MCF 10A (cell line): Measurements from ENCODE around the gene OLIG2. TPM values are rescaled to one million over a fixed set of nuclear protein-coding genes. Genes with fewer than 3 reads are reported as not detected.

Source experiments
- BruUV-seq: library from RNA; stranded (reverse); fragments of 400-500 nt; replicated peaks from 2 replicates; lab custom pipeline; 2021; lab: Mats Ljungman, UMichigan
- CTCF ChIA-PET: fragments of 300-600 bp; sonication (Branson Sonifier 250); formaldehyde crosslinking; extraction: SDS; loops from one replicate; lab custom pipeline; 2021; ENCODE audit warnings: antibody characterized with exemption, inconsistent platforms; lab: Yijun Ruan, JAX
- POLR2A ChIA-PET: fragments of 300-600, 350-650 bp; sonication (Branson Sonifier 250); formaldehyde crosslinking; extraction: SDS; loops from one replicate; lab custom pipeline; 2020; ENCODE audit warnings: antibody characterized with exemption, inconsistent platforms; lab: Yijun Ruan, JAX
- DNase-seq: peaks from one replicate; pipeline ENCODE4 v3.0.0-alpha.2; 2018; ENCODE audit not compliant: unreplicated experiment
- H3K27ac Mint-ChIP-seq: one replicate; pipeline ENCODE4 v1.8.0; 2022; ENCODE audit warnings: mild to moderate bottlenecking, low read depth, mixed read lengths; ENCODE audit not compliant: unreplicated experiment
- H3K27me3 Mint-ChIP-seq: one replicate; pipeline ENCODE4 v1.8.0; 2022; ENCODE audit warnings: mixed read lengths; ENCODE audit not compliant: insufficient read depth, unreplicated experiment
- H3K36me3 Mint-ChIP-seq: one replicate; pipeline ENCODE4 v1.8.0; 2022; ENCODE audit warnings: mild to moderate bottlenecking, moderate library complexity, mixed read lengths; ENCODE audit not compliant: insufficient read depth, unreplicated experiment
- H3K4me1 Mint-ChIP-seq: one replicate; pipeline ENCODE4 v1.8.0; 2022; ENCODE audit warnings: mixed read lengths; ENCODE audit not compliant: insufficient read depth, unreplicated experiment
- H3K4me3 Mint-ChIP-seq: one replicate; pipeline ENCODE4 v1.8.0; 2022; ENCODE audit warnings: mild to moderate bottlenecking, moderate library complexity, mixed read lengths; ENCODE audit not compliant: unreplicated experiment
- H3K9me3 Mint-ChIP-seq: one replicate; pipeline ENCODE4 v1.8.0; 2022; ENCODE audit warnings: mixed read lengths; ENCODE audit not compliant: unreplicated experiment
- intact Hi-C: fragments of 100-400 bp; cut with micrococcal nuclease; formaldehyde crosslinking; loops from 2 replicates; pipeline ENCODE4 v1.14.1; 2022
- total RNA-seq: library from RNA; stranded (reverse); gene quantifications from 2 replicates; pipeline ENCODE4 v1.2.3, GENCODE V29; 2022
- TF ChIP-seq, protein P1 (sequence below): fragments of 200-600 bp; IDR thresholded peaks from one replicate; pipeline ENCODE4 v1.8.0; 2022; ENCODE audit warnings: antibody characterized with exemption, mild to moderate bottlenecking; ENCODE audit not compliant: unreplicated experiment

Gene OLIG2
- total RNA-seq, 1 experiment from 2014 or later: not detected

DNA sequence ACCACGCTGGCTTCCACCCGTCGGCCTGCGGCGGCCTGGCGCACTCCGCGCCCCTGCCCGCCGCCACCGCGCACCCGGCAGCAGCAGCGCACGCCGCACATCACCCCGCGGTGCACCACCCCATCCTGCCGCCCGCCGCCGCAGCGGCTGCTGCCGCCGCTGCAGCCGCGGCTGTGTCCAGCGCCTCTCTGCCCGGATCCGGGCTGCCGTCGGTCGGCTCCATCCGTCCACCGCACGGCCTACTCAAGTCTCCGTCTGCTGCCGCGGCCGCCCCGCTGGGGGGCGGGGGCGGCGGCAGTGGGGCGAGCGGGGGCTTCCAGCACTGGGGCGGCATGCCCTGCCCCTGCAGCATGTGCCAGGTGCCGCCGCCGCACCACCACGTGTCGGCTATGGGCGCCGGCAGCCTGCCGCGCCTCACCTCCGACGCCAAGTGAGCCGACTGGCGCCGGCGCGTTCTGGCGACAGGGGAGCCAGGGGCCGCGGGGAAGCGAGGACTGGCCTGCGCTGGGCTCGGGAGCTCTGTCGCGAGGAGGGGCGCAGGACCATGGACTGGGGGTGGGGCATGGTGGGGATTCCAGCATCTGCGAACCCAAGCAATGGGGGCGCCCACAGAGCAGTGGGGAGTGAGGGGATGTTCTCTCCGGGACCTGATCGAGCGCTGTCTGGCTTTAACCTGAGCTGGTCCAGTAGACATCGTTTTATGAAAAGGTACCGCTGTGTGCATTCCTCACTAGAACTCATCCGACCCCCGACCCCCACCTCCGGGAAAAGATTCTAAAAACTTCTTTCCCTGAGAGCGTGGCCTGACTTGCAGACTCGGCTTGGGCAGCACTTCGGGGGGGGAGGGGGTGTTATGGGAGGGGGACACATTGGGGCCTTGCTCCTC lies 1.9 kb downstream of the OLIG2 start:
- Mint-ChIP-seq H3K4me3 (no peak overlapping the region), H3K36me3 (peaks cover 4% of the 10 kb centered on the region), H3K4me1 (peaks cover under 1% of the 10 kb centered on the region), H3K9me3 (no peaks in the 10 kb centered on the region), H3K27ac (no peak overlapping the region), H3K27me3 (peaks cover 94% of the 10 kb centered on the region)
- TF ChIP-seq, protein P1, sequence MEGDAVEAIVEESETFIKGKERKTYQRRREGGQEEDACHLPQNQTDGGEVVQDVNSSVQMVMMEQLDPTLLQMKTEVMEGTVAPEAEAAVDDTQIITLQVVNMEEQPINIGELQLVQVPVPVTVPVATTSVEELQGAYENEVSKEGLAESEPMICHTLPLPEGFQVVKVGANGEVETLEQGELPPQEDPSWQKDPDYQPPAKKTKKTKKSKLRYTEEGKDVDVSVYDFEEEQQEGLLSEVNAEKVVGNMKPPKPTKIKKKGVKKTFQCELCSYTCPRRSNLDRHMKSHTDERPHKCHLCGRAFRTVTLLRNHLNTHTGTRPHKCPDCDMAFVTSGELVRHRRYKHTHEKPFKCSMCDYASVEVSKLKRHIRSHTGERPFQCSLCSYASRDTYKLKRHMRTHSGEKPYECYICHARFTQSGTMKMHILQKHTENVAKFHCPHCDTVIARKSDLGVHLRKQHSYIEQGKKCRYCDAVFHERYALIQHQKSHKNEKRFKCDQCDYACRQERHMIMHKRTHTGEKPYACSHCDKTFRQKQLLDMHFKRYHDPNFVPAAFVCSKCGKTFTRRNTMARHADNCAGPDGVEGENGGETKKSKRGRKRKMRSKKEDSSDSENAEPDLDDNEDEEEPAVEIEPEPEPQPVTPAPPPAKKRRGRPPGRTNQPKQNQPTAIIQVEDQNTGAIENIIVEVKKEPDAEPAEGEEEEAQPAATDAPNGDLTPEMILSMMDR: no peak
- POLR2A ChIA-PET: no interaction called here
- CTCF ChIA-PET: no interaction called here
- no peak for DNase-seq
- intact Hi-C loops: no loop called here
- no TSS peak for BruUV-seq

DNA sequence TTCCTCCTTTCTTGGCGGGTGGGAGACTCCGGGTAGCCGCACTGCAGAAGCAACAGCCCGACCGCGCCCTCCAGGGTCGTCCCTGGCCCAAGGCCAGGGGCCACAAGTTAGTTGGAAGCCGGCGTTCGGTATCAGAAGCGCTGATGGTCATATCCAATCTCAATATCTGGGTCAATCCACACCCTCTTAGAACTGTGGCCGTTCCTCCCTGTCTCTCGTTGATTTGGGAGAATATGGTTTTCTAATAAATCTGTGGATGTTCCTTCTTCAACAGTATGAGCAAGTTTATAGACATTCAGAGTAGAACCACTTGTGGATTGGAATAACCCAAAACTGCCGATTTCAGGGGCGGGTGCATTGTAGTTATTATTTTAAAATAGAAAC lies 2.5 kb downstream of the OLIG2 start:
- H3K27me3 Mint-ChIP-seq: peaks cover 94% of the 10 kb centered on the region
- no peak overlapping the region for H3K4me3 Mint-ChIP-seq
- no peak overlapping the region for H3K27ac Mint-ChIP-seq
- CTCF ChIA-PET: interaction anchor here (0.7 kb wide), 1 partner anchor 34 kb away, joined by 3 read pairs; no protein-coding TSS in a partner anchor
- no peak for DNase-seq
- no TSS peak for BruUV-seq
- intact Hi-C loops: no loop called here
- TF ChIP-seq, protein P1: no peak
- POLR2A ChIA-PET: interaction anchor here (1.1 kb wide), 1 partner anchor 49 kb away, joined by 3 read pairs; no protein-coding TSS in a partner anchor
- peaks cover 4% of the 10 kb centered on the region for H3K36me3 Mint-ChIP-seq
- H3K9me3 Mint-ChIP-seq: no peaks in the 10 kb centered on the region
- H3K4me1 Mint-ChIP-seq: no peaks in the 10 kb centered on the region

DNA sequence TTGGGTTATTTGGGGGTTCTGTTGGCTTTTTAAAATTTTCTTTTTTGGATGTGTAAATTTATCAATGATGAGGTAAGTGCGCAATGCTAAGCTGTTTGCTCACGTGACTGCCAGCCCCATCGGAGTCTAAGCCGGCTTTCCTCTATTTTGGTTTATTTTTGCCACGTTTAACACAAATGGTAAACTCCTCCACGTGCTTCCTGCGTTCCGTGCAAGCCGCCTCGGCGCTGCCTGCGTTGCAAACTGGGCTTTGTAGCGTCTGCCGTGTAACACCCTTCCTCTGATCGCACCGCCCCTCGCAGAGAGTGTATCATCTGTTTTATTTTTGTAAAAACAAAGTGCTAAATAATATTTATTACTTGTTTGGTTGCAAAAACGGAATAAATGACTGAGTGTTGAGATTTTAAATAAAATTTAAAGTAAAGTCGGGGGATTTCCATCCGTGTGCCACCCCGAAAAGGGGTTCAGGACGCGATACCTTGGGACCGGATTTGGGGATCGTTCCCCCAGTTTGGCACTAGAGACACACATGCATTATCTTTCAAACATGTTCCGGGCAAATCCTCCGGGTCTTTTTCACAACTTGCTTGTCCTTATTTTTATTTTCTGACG lies 3.1 kb downstream of the OLIG2 start:
- Mint-ChIP-seq H3K36me3 (peaks cover 4% of the 10 kb centered on the region), H3K4me3 (no peak overlapping the region), H3K27ac (no peak overlapping the region), H3K27me3 (peaks cover 94% of the 10 kb centered on the region), H3K9me3 (no peaks in the 10 kb centered on the region), H3K4me1 (no peaks in the 10 kb centered on the region)
- TF ChIP-seq, protein P1: no peak
- no peak for DNase-seq
- no TSS peak for BruUV-seq
- intact Hi-C loops: no loop called here
- POLR2A ChIA-PET: interaction anchor here (1.1 kb wide), 1 partner anchor 48 kb away, joined by 3 read pairs; no protein-coding TSS in a partner anchor
- CTCF ChIA-PET: interaction anchor here (0.6 to 0.7 kb wide), 2 partner anchors 35 to 423 kb away, joined by 3 to 5 read pairs; no protein-coding TSS in a partner anchor

DNA sequence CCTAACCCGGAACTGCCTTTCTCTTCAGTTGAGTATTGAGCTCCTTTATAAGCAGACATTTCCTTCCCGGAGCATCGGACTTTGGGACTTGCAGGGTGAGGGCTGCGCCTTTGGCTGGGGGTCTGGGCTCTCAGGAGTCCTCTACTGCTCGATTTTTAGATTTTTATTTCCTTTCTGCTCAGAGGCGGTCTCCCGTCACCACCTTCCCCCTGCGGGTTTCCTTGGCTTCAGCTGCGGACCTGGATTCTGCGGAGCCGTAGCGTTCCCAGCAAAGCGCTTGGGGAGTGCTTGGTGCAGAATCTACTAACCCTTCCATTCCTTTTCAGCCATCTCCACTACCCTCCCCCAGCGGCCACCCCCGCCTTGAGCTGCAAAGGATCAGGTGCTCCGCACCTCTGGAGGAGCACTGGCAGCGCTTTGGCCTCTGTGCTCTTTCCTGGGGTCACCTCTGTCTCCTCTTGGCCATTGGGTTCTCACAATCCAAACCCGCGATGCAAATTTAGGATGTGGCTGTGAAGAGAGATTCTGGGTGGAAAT lies 3.7 kb downstream of the OLIG2 start:
- Mint-ChIP-seq H3K4me3 (no peak overlapping the region), H3K9me3 (no peaks in the 10 kb centered on the region), H3K27me3 (peaks cover 94% of the 10 kb centered on the region), H3K36me3 (peaks cover 4% of the 10 kb centered on the region), H3K4me1 (no peaks in the 10 kb centered on the region), H3K27ac (no peak overlapping the region)
- BruUV-seq: no TSS peak
- ChIA-PET CTCF (interaction anchor here (0.6 kb wide), 1 partner anchor 423 kb away, joined by 5 read pairs; no protein-coding TSS in a partner anchor), POLR2A (interaction anchor here (1.1 kb wide), 1 partner anchor 48 kb away, joined by 3 read pairs; no protein-coding TSS in a partner anchor)
- intact Hi-C loops: no loop called here
- DNase-seq: no peak
- TF ChIP-seq, protein P1: no peak
